WTC11 (cell line): ENCODE results near the gene CD300LG. TPM values are rescaled to one million over a fixed set of nuclear protein-coding genes. Genes with fewer than 3 reads are reported as not detected.

Experiments
- ATAC-seq: fragments of 200-7000 bp; cut with Tn5 transposase; 2 replicates; pipeline ENCODE4 v1.10.0; 2021; ENCODE audit warnings: mild to moderate bottlenecking, moderate library complexity
- CTCF ChIA-PET: fragments of 300-600 bp; sonication (Branson Sonifier 250); formaldehyde crosslinking; loops from one replicate; lab custom pipeline; 2021; ENCODE audit warnings: antibody characterized with exemption; lab: Charles Lee
- POLR2A ChIA-PET: fragments of 350-600 bp; sonication (Branson Sonifier 250); formaldehyde crosslinking; loops from one replicate; lab custom pipeline; 2021; ENCODE audit warnings: antibody characterized with exemption; lab: Charles Lee
- DNase-seq: peaks from one replicate; pipeline ENCODE4 v3.0.0; 2021; ENCODE audit warnings: low spot score
- H3K27ac Mint-ChIP-seq: 2 replicates; pipeline ENCODE4 v1.8.0; 2021; ENCODE audit warnings: mixed read lengths
- H3K27me3 Mint-ChIP-seq: 2 replicates; pipeline ENCODE4 v1.8.0; 2021; ENCODE audit warnings: low read depth, mild to moderate bottlenecking, moderate library complexity, mixed read lengths
- H3K36me3 Mint-ChIP-seq: 2 replicates; pipeline ENCODE4 v1.8.0; 2021; ENCODE audit warnings: mixed read lengths
- H3K4me1 Mint-ChIP-seq: 2 replicates; pipeline ENCODE4 v1.8.0; 2022; ENCODE audit warnings: mixed read lengths
- H3K4me3 Mint-ChIP-seq: 2 replicates; pipeline ENCODE4 v1.8.0; 2021; ENCODE audit warnings: mild to moderate bottlenecking, moderate library complexity, mixed read lengths
- H3K9me3 Mint-ChIP-seq: 2 replicates; pipeline ENCODE4 v1.8.0; 2021; ENCODE audit warnings: mixed read lengths
- ATF1 ChIP-seq: sonication (generic); formaldehyde crosslinking; IDR thresholded peaks from 2 replicates; pipeline ENCODE4 v1.8.1; 2023; ENCODE audit warnings: mild to moderate bottlenecking, moderate library complexity, missing genetic modification reagents
- CREM ChIP-seq: sonication (generic); formaldehyde crosslinking; IDR thresholded peaks from 2 replicates; pipeline ENCODE4 v1.8.1; 2022; ENCODE audit warnings: mild to moderate bottlenecking, missing genetic modification reagents, moderate library complexity
- ESRRA ChIP-seq: sonication (generic); formaldehyde crosslinking; IDR thresholded peaks from 2 replicates; pipeline ENCODE4 v1.8.1; 2022; ENCODE audit warnings: mild to moderate bottlenecking, missing genetic modification reagents, borderline replicate concordance
- FOXJ3 ChIP-seq: sonication (generic); formaldehyde crosslinking; IDR thresholded peaks from 2 replicates; pipeline ENCODE4 v1.9.0; 2021; ENCODE audit warnings: missing genetic modification reagents, mild to moderate bottlenecking, borderline replicate concordance
- GRHL2 ChIP-seq: fragments of 250-450 bp; sonication (Bioruptor Pico); IDR thresholded peaks from 2 replicates; pipeline ENCODE4 v1.8.0; 2022; ENCODE audit warnings: mild to moderate bottlenecking, moderate library complexity; ENCODE audit not compliant: insufficient replicate concordance, severe bottlenecking
- OVOL2 ChIP-seq: fragments of 250-450 bp; sonication (Bioruptor Pico); IDR thresholded peaks from 2 replicates; pipeline ENCODE4 v1.9.0; 2021; ENCODE audit warnings: mild to moderate bottlenecking, borderline replicate concordance
- SMAD4 ChIP-seq: sonication (generic); formaldehyde crosslinking; IDR thresholded peaks from 2 replicates; pipeline ENCODE4 v1.8.0; 2022; ENCODE audit warnings: mild to moderate bottlenecking, missing genetic modification reagents
- SP1 ChIP-seq: sonication (generic); formaldehyde crosslinking; conservative IDR thresholded peaks from 2 replicates; pipeline ENCODE4 v1.8.1; 2022; ENCODE audit warnings: missing genetic modification reagents
- TEAD1 ChIP-seq: sonication (generic); formaldehyde crosslinking; IDR thresholded peaks from 2 replicates; pipeline ENCODE4 v1.8.0; 2022; ENCODE audit warnings: mild to moderate bottlenecking, missing genetic modification reagents
- TEAD4 ChIP-seq: sonication (generic); formaldehyde crosslinking; IDR thresholded peaks from 2 replicates; pipeline ENCODE4 v1.8.0; 2022; ENCODE audit warnings: mild to moderate bottlenecking, missing genetic modification reagents
- TP53 ChIP-seq: sonication (generic); formaldehyde crosslinking; IDR thresholded peaks from 2 replicates; pipeline ENCODE4 v1.8.1; 2023; ENCODE audit warnings: mild to moderate bottlenecking, missing genetic modification reagents
- ZNF317 ChIP-seq: sonication (generic); formaldehyde crosslinking; IDR thresholded peaks from 2 replicates; pipeline ENCODE4 v1.8.1; 2023; ENCODE audit warnings: low read depth, mild to moderate bottlenecking, moderate library complexity, missing genetic modification reagents, borderline replicate concordance
- ZNF671 ChIP-seq: fragments of 250-450 bp; sonication (Bioruptor Pico); IDR thresholded peaks from 2 replicates; pipeline ENCODE4 v1.8.0; 2021; ENCODE audit warnings: mild to moderate bottlenecking
- total RNA-seq: library from RNA; stranded (reverse); gene quantifications from 3 replicates; pipeline ENCODE4 v1.2.3, GENCODE V29; 2021
- TF ChIP-seq, protein P1 (sequence below): sonication (generic); formaldehyde crosslinking; IDR thresholded peaks from 2 replicates; pipeline ENCODE4 v1.8.1; 2023; ENCODE audit warnings: mild to moderate bottlenecking, missing genetic modification reagents, moderate library complexity
- TF ChIP-seq, protein P2 (sequence below): sonication (generic); formaldehyde crosslinking; IDR thresholded peaks from 2 replicates; pipeline ENCODE4 v1.8.1; 2023; ENCODE audit warnings: mild to moderate bottlenecking, missing genetic modification reagents
- TF ChIP-seq, protein P3 (sequence below): sonication (generic); formaldehyde crosslinking; IDR thresholded peaks from 2 replicates; pipeline ENCODE4 v1.8.0; 2022; ENCODE audit warnings: missing genetic modification reagents
- TF ChIP-seq, protein P4 (sequence below): sonication (generic); formaldehyde crosslinking; IDR thresholded peaks from 2 replicates; pipeline ENCODE4 v1.8.1; 2022; ENCODE audit warnings: mild to moderate bottlenecking, moderate library complexity, missing genetic modification reagents
- TF ChIP-seq, protein P5 (sequence below): sonication (generic); formaldehyde crosslinking; IDR thresholded peaks from 2 replicates; pipeline ENCODE4 v1.8.0; 2023; ENCODE audit warnings: missing genetic modification reagents
- TF ChIP-seq, protein P6 (sequence below): sonication (generic); formaldehyde crosslinking; IDR thresholded peaks from 2 replicates; pipeline ENCODE4 v1.8.0; 2023; ENCODE audit warnings: missing genetic modification reagents, mild to moderate bottlenecking, borderline replicate concordance
- TF ChIP-seq, protein P7 (sequence below): sonication (generic); formaldehyde crosslinking; IDR thresholded peaks from 2 replicates; pipeline ENCODE4 v1.8.1; 2022; ENCODE audit warnings: missing genetic modification reagents, borderline replicate concordance

Gene CD300LG
- total RNA-seq, 1 experiment from 2014 or later, result not detected

DNA sequence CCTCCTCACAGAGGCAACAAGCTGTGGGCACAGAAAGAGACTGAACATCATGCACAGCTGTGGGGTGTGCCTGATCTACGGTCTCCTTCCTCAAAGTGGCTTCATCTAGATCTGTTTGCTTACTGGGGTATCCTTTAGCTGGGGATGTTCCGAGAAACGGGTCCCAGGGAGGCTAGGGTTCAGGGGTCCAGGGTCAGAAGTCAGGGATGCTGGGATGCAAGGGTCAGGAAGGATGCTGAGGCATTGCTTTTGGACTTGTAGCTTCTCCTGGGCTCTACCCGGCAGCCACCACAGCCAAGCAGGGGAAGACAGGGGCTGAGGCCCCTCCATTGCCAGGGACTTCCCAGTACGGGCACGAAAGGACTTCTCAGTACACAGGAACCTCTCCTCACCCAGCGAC, 6.6 kb downstream of the CD300LG start:
- Mint-ChIP-seq H3K27me3 (peaks cover 6% of the 10 kb centered on the region), H3K27ac (no peak overlapping the region), H3K4me3 (no peak overlapping the region), H3K4me1 (no peaks in the 10 kb centered on the region), H3K36me3 (no peaks in the 10 kb centered on the region), H3K9me3 (no peaks in the 10 kb centered on the region)
- CTCF ChIA-PET, result interaction anchor here (1.5 kb wide), 1 partner anchor 27 kb away, joined by 4 read pairs; no protein-coding TSS in a partner anchor
- no peak for ATAC-seq
- DNase-seq, result no peak
- POLR2A ChIA-PET, result no interaction called here
- TF ChIP-seq SMAD4 (CRISPR knock-in tag), result no peak
- TF ChIP-seq, protein P1, sequence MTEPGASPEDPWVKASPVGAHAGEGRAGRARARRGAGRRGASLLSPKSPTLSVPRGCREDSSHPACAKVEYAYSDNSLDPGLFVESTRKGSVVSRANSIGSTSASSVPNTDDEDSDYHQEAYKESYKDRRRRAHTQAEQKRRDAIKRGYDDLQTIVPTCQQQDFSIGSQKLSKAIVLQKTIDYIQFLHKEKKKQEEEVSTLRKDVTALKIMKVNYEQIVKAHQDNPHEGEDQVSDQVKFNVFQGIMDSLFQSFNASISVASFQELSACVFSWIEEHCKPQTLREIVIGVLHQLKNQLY (CRISPR knock-in tag), result no peak
- TF ChIP-seq, protein P2, sequence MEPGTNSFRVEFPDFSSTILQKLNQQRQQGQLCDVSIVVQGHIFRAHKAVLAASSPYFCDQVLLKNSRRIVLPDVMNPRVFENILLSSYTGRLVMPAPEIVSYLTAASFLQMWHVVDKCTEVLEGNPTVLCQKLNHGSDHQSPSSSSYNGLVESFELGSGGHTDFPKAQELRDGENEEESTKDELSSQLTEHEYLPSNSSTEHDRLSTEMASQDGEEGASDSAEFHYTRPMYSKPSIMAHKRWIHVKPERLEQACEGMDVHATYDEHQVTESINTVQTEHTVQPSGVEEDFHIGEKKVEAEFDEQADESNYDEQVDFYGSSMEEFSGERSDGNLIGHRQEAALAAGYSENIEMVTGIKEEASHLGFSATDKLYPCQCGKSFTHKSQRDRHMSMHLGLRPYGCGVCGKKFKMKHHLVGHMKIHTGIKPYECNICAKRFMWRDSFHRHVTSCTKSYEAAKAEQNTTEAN (CRISPR knock-in tag), result no peak
- TF ChIP-seq OVOL2 (CRISPR knock-in tag), result no peak
- no peak for TF ChIP-seq TEAD4 (CRISPR knock-in tag)
- TF ChIP-seq, protein P3, sequence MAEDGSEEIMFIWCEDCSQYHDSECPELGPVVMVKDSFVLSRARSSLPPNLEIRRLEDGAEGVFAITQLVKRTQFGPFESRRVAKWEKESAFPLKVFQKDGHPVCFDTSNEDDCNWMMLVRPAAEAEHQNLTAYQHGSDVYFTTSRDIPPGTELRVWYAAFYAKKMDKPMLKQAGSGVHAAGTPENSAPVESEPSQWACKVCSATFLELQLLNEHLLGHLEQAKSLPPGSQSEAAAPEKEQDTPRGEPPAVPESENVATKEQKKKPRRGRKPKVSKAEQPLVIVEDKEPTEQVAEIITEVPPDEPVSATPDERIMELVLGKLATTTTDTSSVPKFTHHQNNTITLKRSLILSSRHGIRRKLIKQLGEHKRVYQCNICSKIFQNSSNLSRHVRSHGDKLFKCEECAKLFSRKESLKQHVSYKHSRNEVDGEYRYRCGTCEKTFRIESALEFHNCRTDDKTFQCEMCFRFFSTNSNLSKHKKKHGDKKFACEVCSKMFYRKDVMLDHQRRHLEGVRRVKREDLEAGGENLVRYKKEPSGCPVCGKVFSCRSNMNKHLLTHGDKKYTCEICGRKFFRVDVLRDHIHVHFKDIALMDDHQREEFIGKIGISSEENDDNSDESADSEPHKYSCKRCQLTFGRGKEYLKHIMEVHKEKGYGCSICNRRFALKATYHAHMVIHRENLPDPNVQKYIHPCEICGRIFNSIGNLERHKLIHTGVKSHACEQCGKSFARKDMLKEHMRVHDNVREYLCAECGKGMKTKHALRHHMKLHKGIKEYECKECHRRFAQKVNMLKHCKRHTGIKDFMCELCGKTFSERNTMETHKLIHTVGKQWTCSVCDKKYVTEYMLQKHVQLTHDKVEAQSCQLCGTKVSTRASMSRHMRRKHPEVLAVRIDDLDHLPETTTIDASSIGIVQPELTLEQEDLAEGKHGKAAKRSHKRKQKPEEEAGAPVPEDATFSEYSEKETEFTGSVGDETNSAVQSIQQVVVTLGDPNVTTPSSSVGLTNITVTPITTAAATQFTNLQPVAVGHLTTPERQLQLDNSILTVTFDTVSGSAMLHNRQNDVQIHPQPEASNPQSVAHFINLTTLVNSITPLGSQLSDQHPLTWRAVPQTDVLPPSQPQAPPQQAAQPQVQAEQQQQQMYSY (CRISPR knock-in tag), result no peak
- TF ChIP-seq SP1, result no peak
- TF ChIP-seq, protein P4, sequence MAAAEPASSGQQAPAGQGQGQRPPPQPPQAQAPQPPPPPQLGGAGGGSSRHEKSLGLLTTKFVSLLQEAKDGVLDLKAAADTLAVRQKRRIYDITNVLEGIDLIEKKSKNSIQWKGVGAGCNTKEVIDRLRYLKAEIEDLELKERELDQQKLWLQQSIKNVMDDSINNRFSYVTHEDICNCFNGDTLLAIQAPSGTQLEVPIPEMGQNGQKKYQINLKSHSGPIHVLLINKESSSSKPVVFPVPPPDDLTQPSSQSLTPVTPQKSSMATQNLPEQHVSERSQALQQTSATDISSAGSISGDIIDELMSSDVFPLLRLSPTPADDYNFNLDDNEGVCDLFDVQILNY (CRISPR knock-in tag), result no peak
- TF ChIP-seq TP53 (CRISPR knock-in tag), result no peak
- TF ChIP-seq FOXJ3 (CRISPR knock-in tag), result no peak
- TF ChIP-seq GRHL2, result no peak
- TF ChIP-seq, protein P5, sequence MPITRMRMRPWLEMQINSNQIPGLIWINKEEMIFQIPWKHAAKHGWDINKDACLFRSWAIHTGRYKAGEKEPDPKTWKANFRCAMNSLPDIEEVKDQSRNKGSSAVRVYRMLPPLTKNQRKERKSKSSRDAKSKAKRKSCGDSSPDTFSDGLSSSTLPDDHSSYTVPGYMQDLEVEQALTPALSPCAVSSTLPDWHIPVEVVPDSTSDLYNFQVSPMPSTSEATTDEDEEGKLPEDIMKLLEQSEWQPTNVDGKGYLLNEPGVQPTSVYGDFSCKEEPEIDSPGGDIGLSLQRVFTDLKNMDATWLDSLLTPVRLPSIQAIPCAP, result no peak
- TF ChIP-seq ZNF671 (CRISPR knock-in tag), result no peak
- TF ChIP-seq ESRRA (CRISPR knock-in tag), result no peak
- TF ChIP-seq, protein P6, sequence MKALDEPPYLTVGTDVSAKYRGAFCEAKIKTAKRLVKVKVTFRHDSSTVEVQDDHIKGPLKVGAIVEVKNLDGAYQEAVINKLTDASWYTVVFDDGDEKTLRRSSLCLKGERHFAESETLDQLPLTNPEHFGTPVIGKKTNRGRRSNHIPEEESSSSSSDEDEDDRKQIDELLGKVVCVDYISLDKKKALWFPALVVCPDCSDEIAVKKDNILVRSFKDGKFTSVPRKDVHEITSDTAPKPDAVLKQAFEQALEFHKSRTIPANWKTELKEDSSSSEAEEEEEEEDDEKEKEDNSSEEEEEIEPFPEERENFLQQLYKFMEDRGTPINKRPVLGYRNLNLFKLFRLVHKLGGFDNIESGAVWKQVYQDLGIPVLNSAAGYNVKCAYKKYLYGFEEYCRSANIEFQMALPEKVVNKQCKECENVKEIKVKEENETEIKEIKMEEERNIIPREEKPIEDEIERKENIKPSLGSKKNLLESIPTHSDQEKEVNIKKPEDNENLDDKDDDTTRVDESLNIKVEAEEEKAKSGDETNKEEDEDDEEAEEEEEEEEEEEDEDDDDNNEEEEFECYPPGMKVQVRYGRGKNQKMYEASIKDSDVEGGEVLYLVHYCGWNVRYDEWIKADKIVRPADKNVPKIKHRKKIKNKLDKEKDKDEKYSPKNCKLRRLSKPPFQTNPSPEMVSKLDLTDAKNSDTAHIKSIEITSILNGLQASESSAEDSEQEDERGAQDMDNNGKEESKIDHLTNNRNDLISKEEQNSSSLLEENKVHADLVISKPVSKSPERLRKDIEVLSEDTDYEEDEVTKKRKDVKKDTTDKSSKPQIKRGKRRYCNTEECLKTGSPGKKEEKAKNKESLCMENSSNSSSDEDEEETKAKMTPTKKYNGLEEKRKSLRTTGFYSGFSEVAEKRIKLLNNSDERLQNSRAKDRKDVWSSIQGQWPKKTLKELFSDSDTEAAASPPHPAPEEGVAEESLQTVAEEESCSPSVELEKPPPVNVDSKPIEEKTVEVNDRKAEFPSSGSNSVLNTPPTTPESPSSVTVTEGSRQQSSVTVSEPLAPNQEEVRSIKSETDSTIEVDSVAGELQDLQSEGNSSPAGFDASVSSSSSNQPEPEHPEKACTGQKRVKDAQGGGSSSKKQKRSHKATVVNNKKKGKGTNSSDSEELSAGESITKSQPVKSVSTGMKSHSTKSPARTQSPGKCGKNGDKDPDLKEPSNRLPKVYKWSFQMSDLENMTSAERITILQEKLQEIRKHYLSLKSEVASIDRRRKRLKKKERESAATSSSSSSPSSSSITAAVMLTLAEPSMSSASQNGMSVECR, result no peak
- TF ChIP-seq TEAD1 (CRISPR knock-in tag), result no peak
- TF ChIP-seq CREM (CRISPR knock-in tag), result no peak
- TF ChIP-seq, protein P7, sequence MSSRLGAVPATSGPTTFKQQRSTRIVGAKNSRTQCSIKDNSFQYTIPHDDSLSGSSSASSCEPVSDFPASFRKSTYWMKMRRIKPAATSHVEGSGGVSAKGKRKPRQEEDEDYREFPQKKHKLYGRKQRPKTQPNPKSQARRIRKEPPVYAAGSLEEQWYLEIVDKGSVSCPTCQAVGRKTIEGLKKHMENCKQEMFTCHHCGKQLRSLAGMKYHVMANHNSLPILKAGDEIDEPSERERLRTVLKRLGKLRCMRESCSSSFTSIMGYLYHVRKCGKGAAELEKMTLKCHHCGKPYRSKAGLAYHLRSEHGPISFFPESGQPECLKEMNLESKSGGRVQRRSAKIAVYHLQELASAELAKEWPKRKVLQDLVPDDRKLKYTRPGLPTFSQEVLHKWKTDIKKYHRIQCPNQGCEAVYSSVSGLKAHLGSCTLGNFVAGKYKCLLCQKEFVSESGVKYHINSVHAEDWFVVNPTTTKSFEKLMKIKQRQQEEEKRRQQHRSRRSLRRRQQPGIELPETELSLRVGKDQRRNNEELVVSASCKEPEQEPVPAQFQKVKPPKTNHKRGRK, result no peak
- no peak for TF ChIP-seq ZNF317 (CRISPR knock-in tag)
- TF ChIP-seq ATF1, result no peak
